Activated T-cell treated with anti-CD3 and anti-CD28 coated beads for 1 hour (primary cell): ENCODE data around the gene SETD1A.
A peak's percentile ranks its signal among the peaks of the same experiment; 100 is the strongest.

Source experiments
- DNase-seq: peaks from one replicate; pipeline ENCODE4 v3.0.0-alpha.2; 2020; ENCODE audit warnings: low read depth

SETD1A gene

GRCh38 chr16:31020536-31020935 is 63.0 kb downstream of the SETD1A start:
- no peak for DNase-seq

GRCh38 chr16:31022544-31023251 is 65.1 kb downstream of the SETD1A start:
- DNase-seq: no peak

DNA sequence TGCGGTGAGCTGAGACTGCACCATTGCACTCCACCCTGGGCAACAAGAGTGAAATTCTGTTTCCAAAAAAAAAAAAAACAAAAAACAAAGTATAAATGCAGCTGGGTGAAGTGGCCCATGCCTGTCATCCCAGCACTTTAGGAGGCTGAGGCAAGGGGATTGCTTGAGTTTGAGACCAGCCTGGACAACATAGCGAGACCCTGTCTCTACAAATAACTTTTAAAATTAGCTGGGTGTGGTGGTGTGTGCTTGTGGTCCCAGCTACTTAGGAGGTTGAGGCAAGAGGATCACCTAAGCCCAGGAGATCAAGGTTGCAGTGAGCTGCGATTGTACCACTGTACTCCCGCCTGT is 65.7 kb downstream of the SETD1A start:
- no peak for DNase-seq

- DNase-seq: no peak
Measured at GRCh38 chr16:31023627-31024226, 66.2 kb downstream of the SETD1A start.

- DNase-seq: no peak
Measured at GRCh38 chr16:31025339-31025738, 67.8 kb downstream of the SETD1A start.

DNA sequence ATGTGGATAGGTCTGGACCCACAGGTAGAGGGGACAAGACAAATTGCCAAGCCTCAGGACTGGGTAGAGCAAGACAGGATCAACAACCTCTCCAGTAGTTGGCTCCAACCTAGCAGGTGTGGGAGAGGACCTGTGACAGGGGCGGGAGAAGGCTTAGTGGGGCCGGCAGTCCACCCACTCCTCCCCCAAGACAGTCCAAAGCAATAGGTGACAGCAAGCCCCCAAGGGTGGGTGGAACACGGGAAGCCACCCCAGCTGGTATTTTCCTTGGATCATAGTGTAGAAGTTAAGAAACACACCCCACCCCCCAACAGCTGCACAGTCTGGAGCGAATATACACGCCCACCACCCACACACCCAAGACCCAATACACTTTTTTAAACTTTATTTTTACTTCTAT is 71.7 kb downstream of the SETD1A start:
- no peak for DNase-seq

DNA sequence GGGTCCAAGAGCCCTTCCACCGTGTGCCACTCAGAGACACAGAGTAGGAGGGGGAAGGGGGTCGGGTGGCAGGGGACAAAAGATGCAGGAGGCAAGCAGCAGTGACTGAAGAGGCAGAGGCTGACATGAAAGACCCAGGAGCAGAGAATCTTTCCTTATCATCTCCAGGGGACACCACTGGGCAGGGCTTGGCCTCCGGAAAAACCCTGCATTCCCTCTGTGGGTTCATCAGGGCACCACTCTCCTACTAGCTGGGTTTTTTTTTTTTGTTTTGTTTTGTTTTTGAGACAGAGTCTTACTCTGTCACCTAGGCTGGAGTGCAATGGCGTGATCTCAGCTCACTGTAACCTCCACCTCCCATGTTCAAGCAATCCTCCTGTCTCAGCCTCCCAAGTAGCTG is 73.7 kb downstream of the SETD1A start:
- no peak for DNase-seq

- DNase-seq: peak; percentile 97
Measured at GRCh38 chr16:31032736-31033708, 75.5 kb downstream of the SETD1A start, which contains the start of gene STX4. Gene STX4, plus strand, starts transcription at chr16:31033558. Its CDS starts 248 bp downstream, at chr16:31033806.

DNA sequence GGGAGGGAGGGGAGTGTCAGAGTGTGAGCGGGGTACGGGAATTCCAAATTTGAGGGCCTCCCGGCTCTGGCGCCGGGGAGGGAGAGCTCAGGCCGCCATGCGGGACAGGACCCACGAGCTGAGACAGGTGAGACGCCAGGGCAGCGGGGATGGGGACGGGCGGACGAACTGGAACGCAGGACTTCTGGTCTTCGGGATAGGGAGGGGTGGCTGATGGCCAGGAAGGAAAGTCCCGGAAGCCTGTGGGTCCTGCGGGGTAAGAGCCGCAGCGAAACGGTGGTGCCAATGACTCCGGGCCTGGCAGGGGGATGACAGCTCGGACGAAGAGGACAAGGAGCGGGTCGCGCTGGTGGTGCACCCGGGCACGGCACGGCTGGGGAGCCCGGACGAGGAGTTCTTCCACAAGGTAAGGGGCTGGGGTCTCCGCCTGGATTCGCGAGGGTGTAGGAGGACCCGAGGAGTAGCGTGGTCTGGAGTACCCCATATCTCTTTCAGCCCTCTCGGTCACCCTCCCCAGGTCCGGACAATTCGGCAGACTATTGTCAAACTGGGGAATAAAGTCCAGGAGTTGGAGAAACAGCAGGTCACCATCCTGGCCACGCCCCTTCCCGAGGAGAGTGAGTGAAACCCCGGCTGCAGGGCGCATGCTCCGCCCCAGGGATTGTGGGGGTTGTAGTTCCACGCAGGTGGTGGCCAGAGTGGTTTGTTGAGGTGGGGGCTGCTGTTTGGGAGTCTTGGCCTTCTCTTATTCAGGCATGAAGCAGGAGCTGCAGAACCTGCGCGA is 76.3 kb downstream of the SETD1A start:
- peak; percentile 82 for DNase-seq
